Measurements from ENCODE around the gene GRK1.

The GRK1 gene

DNA sequence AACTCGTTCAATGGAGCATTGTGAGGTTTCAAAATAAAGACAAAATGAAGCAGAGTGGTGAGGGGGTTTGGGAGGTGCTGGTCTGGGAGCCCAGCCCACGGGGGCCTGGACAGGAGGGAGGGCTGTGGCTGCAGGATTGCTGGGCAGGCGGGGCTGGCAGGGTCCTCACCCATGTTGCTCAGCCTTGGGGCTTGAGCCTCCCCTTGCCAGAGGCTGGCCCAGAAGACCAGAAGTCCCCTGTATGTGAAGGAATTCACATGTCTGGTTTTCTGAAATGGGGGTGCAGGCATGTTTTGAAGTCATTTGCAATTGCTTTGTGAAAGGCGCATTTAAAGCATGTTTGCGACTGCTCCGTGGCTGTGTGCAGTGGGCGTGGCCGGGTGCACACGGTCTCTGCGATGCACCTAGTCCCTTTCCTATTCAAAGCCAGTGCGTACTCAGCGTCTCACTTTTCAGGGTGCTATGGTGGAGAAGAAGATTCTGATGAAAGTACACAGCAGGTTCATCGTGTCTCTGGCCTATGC is 2.3 kb downstream of the GRK1 start:
- Mint-ChIP-seq H3K27ac (peak overlapping the region in 1 of 3 experiments; percentile 2), H3K36me3 (ENCODE audit: low read depth) (no peaks in the 10 kb centered on the region), H3K4me1 (peaks cover 5% of the 10 kb centered on the region), H3K27me3 (ENCODE audit: low read depth) (peaks cover 15% of the 10 kb centered on the region), H3K9me3 (peaks cover 3% of the 10 kb centered on the region), H3K4me3 (no peak overlapping the region)
- TF ChIP-seq, protein P1, sequence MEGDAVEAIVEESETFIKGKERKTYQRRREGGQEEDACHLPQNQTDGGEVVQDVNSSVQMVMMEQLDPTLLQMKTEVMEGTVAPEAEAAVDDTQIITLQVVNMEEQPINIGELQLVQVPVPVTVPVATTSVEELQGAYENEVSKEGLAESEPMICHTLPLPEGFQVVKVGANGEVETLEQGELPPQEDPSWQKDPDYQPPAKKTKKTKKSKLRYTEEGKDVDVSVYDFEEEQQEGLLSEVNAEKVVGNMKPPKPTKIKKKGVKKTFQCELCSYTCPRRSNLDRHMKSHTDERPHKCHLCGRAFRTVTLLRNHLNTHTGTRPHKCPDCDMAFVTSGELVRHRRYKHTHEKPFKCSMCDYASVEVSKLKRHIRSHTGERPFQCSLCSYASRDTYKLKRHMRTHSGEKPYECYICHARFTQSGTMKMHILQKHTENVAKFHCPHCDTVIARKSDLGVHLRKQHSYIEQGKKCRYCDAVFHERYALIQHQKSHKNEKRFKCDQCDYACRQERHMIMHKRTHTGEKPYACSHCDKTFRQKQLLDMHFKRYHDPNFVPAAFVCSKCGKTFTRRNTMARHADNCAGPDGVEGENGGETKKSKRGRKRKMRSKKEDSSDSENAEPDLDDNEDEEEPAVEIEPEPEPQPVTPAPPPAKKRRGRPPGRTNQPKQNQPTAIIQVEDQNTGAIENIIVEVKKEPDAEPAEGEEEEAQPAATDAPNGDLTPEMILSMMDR (IDR thresholded peaks at IDR 0.05; ENCODE audit: unreplicated experiment in 3 of 3): no peak

DNA sequence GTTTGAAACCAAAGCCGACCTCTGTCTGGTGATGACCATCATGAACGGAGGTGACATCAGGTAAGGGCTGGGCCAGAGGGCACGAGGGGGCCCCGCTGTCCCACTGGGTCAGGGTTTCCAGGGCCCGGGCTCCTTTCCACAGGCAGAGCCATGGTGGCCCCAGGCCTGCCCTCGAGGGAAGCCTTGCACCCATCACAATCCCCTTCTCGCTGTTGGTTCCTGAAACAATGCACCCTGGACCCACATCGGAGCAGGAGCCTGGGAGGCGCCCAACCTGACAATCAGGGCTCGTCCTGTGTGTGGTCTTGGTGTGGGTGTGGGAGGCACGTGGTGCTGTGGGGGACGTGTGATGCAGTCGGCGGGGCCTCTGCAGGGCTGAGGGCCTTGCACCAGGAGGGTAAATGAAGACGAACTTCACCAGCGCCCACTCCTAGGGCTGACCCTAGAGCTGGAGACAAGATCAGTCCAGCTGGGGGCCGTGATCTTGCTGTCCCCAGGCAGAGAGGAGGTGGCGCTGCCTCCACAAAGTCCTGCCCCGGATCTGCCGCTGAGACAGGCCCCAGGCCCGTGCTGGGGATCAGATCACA is 2.8 kb downstream of the GRK1 start:
- Mint-ChIP-seq H3K4me1 (peaks cover 5% of the 10 kb centered on the region), H3K4me3 (no peak overlapping the region), H3K27me3 (ENCODE audit: low read depth) (peaks cover 10% of the 10 kb centered on the region), H3K27ac (no peak overlapping the region), H3K9me3 (no peaks in the 10 kb centered on the region), H3K36me3 (ENCODE audit: low read depth) (no peaks in the 10 kb centered on the region)
- TF ChIP-seq, protein P1 (IDR thresholded peaks at IDR 0.05; ENCODE audit: unreplicated experiment in 3 of 3): no peak

DNA sequence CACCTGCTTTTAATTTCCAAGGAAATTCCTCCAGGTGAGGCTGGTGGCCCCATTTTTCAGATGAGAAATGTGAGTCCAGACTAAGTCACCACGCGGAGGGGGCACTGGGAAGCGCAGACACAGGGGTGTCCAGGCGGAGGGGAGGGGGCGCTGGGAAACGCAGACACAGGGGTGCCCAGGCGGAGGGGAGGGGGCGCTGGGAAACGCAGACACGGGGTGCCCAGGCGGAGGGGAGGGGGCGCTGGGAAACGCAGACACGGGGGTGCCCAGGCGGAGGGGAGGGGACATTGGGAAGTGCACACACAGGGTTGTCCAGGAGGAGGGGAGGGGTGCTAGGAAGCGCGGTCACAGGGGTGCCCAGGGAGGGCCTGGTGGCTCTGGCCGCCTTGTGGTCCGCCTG is 3.5 kb downstream of the GRK1 start:
- TF ChIP-seq, protein P1 (IDR thresholded peaks at IDR 0.05; ENCODE audit: unreplicated experiment in 3 of 3): no peak
- peaks cover 5% of the 10 kb centered on the region for H3K4me1 Mint-ChIP-seq
- no peak overlapping the region for H3K27ac Mint-ChIP-seq
- H3K4me3 Mint-ChIP-seq: no peak overlapping the region
- H3K36me3 Mint-ChIP-seq (ENCODE audit: low read depth): no peaks in the 10 kb centered on the region
- no peaks in the 10 kb centered on the region for H3K9me3 Mint-ChIP-seq
- H3K27me3 Mint-ChIP-seq (ENCODE audit: low read depth): peaks cover 10% of the 10 kb centered on the region

DNA sequence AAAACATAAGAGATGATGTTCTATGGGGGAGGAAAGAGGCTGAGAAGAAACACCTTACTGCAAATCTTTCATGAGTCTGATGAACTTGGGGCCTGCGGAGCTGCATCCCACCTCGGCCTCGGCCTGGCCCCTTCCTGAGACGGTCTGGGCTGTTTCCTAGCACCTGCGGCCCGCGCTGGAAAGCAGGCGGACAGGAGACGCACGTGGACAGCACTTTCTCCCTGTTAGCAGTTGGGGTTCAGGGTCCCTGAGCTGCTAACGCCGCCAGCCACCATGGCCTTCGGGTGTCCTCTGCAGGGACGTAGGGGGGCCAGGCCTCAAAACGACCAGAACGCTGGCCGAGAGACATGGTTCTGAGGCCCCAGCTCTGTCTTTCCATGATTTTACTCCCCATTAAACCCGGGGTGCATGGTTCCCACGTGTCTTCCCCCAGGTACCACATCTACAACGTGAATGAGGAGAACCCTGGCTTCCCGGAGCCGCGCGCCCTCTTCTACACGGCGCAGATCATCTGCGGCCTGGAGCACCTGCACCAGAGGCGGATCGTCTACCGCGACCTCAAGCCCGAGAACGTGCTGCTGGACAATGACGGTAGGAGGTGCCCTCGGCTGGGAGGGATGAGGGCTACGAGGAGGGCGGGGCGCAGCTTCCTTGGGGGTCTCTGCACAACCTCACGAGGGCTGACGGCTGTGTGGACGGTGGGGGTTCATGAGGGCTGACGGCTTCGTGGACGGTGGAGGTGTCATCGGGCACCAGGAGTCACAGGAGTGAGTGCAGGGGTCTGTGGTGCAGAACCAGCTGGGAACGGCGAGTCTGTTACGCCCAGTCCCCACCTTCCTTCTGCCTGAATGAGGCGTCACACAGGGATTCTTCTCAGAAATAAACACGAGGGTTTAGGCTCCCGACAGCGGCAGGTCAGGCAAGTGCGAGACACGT is 4.3 kb downstream of the GRK1 start:
- TF ChIP-seq, protein P1 (IDR thresholded peaks at IDR 0.05; ENCODE audit: unreplicated experiment in 3 of 3): no peak
- Mint-ChIP-seq H3K4me1 (peaks cover 5% of the 10 kb centered on the region), H3K27me3 (ENCODE audit: low read depth) (peaks cover 4% of the 10 kb centered on the region), H3K4me3 (no peak overlapping the region), H3K27ac (no peak overlapping the region), H3K9me3 (no peaks in the 10 kb centered on the region), H3K36me3 (ENCODE audit: low read depth) (no peaks in the 10 kb centered on the region)

DNA sequence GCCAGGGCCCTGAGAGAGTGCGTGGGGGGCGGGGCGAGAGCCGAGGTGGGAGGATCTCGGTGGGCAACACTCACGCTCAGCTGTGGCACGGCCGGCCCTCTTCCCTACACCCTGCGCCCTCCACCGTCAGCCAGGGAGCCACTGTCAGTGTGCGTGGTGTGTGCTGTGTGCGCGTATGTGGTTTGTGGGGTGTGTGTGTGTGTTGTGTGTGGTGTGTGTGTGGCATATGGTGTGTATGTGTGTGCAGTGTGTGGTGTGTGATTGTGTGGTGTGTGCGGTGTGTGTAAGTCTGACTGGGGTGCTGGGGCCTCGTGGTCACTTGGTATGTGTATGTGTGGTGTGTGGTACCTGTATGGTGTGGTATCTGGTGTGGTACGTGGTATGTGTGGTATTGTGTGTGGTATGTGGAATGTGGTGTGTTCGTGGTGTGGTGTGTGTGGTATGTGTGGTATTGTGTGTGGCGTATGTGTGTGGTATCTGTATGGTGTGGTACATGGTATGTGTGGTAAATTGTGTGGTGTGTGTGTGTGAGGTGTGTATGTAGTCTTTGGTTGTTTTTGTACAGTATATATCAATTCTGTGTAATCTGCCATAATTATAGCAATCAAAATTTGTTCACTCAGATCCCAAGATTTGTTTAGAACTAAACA is 5.1 kb downstream of the GRK1 start:
- no peaks in the 10 kb centered on the region for H3K36me3 Mint-ChIP-seq (ENCODE audit: low read depth)
- TF ChIP-seq, protein P1 (IDR thresholded peaks at IDR 0.05; ENCODE audit: unreplicated experiment in 3 of 3): no peak

More for the DNA sequence above, 5.1 kb downstream of the GRK1 start:
- Mint-ChIP-seq H3K4me3 (peak overlapping the region in 2 of 3 experiments; percentile 5 to 9), H3K27ac (peak overlapping the region in 1 of 3 experiments; percentile 7), H3K9me3 (no peaks in the 10 kb centered on the region), H3K27me3 (ENCODE audit: low read depth) (peaks cover 4% of the 10 kb centered on the region), H3K4me1 (peaks cover 5% of the 10 kb centered on the region)
